ENCODE data around the gene RPS18. TPM values are rescaled to one million over a fixed set of nuclear protein-coding genes. Genes with fewer than 3 reads are reported as not detected.

The RPS18 gene
- total RNA-seq, 4 donors from 2014 or later = 1,790 to 3,429 (median 2,432) TPM

GRCh38 chr6:33318426-33319073 lies 46.7 kb downstream of the RPS18 start:
- H3K27me3 ChIP-seq = no peaks in the 10 kb centered on the region
- intact Hi-C loops (cut with DNase I) = no loop called here
- no peak for DNase-seq
- peaks cover 19 to 26% of the 10 kb centered on the region in 2 donors for H3K36me3 ChIP-seq
- no peak for TF ChIP-seq POLR2A (IDR thresholded peaks at IDR 0.05)
- TF ChIP-seq CTCF (IDR thresholded peaks at IDR 0.05) = no peak
- H3K4me1 ChIP-seq = peaks cover 26 to 55% of the 10 kb centered on the region in 2 donors
- 70 to 72% methylated on average over 8 of the region's 8 CpGs for WGBS, 2 donors
- H3K27ac ChIP-seq = peak overlapping the region; percentile 83 to 87 (median 85)
- H3K4me3 ChIP-seq (replicated peaks in 1 of 3) = peak overlapping the region in 1 of 3 donors; percentile 38
- H3K9me3 ChIP-seq = no peaks in the 10 kb centered on the region

GRCh38 chr6:33319939-33320314 lies 48.1 kb downstream of the RPS18 start:
- intact Hi-C loops (cut with DNase I) = no loop called here

DNA sequence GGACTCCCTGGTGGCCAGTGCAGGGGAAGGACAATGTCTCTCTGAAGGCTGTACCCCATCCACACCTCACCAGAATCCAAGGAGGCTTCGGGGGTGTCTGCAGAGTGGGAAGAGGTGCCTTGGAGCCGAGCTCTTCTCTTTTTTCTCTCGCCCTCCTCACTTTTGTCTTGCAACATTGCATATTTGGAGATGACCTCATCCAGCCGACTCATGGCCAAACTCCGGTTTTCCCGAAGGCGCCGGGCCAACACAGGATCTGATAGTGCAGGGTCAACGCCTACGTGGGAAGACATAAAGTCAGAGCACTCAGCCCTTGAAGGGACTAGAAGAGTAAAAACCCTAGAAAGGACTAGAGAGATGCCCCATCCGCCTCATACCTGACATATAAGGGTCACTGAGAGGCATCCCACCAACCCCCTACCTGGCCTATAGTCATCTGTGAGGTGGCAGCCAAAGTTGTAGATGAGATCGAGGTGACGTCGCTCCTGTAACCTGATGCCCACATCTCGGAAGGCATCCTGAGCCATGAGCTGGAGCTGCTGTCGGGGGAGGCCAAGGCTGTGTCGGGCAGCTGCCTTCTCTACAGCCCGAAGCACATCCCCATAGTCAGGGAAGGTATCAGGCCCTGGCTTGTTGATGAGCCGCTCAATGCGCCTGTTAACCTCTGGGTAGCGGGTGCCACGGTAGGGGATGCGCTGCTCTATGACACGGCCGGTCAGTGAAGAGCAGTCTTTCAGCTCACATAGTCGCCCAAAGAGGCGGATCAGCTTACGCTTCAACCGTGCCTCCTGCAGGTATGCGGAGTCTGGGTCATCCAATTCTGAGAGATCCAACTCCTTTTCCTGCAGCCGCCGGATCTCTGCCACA lies 48.7 kb downstream of the RPS18 start:
- no peaks in the 10 kb centered on the region for H3K9me3 ChIP-seq
- H3K36me3 ChIP-seq = peaks cover 19 to 26% of the 10 kb centered on the region in 2 donors
- TF ChIP-seq POLR2A (IDR thresholded peaks at IDR 0.05) = no peak
- no peak for TF ChIP-seq CTCF (IDR thresholded peaks at IDR 0.05)
- DNase-seq = no peak
- no peak overlapping the region for H3K4me3 ChIP-seq (replicated peaks in 1 of 3)
- intact Hi-C loops (cut with DNase I) = no loop called here
- H3K27me3 ChIP-seq = no peaks in the 10 kb centered on the region
- 79 to 84% methylated on average over 20 to 27 of the region's 32 CpGs for WGBS, 2 donors
- peaks cover 24 to 50% of the 10 kb centered on the region in 2 donors for H3K4me1 ChIP-seq
- no peak overlapping the region for H3K27ac ChIP-seq

More at GRCh38 chr6:33319939-33320314, 48.1 kb downstream of the RPS18 start:
- Histone ChIP-seq H3K36me3 (peaks cover 19 to 26% of the 10 kb centered on the region in 2 donors), H3K27ac (no peak overlapping the region), H3K9me3 (no peaks in the 10 kb centered on the region), H3K27me3 (no peaks in the 10 kb centered on the region), H3K4me1 (peaks cover 28 to 56% of the 10 kb centered on the region in 2 donors), H3K4me3 (replicated peaks in 1 of 3) (no peak overlapping the region)
- TF ChIP-seq CTCF (IDR thresholded peaks at IDR 0.05) = no peak
- TF ChIP-seq POLR2A (IDR thresholded peaks at IDR 0.05) = no peak
- no peak for DNase-seq
- WGBS, 2 donors = 88 to 96% methylated on average over 3 of the region's 3 CpGs

DNA sequence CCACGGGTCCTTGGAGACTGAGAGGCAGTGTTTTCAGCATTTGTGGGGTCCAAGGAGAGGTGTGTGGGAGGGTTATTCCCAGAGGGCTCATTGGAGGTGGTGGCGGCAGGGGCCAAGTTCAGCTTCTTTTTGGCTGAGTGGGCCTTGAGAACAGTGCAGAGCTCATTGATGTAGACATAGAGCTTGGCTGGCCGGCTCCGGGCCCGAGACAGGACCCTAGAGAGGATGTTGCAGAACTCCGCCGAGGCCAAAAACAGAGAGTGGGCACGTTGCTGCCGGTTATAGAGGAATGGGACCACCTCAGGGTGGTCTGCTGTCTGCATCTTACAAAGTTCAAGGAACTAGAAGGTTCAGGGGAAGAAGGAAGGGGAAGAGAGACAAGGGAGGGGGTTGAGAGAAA lies 49.4 kb downstream of the RPS18 start:
- DNase-seq = no peak
- H3K4me1 ChIP-seq = peaks cover 24 to 46% of the 10 kb centered on the region in 2 donors

More for the DNA sequence above, 49.4 kb downstream of the RPS18 start:
- H3K9me3 ChIP-seq = no peaks in the 10 kb centered on the region
- H3K4me3 ChIP-seq (replicated peaks in 1 of 3) = no peak overlapping the region
- TF ChIP-seq CTCF (IDR thresholded peaks at IDR 0.05) = no peak
- TF ChIP-seq POLR2A (IDR thresholded peaks at IDR 0.05) = no peak
- no peaks in the 10 kb centered on the region for H3K27me3 ChIP-seq
- H3K36me3 ChIP-seq = peaks cover 19 to 26% of the 10 kb centered on the region in 2 donors
- WGBS, 2 donors = 71 to 79% methylated on average over 9 of the region's 9 CpGs
- peak overlapping the region in 1 of 3 donors; percentile 77 for H3K27ac ChIP-seq
- intact Hi-C loops (cut with DNase I) = no loop called here
